Neural cell (in vitro differentiated cells): ENCODE measurements around the gene F12. TPM values are rescaled to one million over a fixed set of nuclear protein-coding genes. Genes with fewer than 3 reads are reported as not detected.

Source experiments
- H2AFZ ChIP-seq: fragments of 200-600, 300-800 bp; sonication (generic), shearing (Covaris generic); 2 replicates; pipeline ENCODE4 v1.6.0; 2014; ENCODE audit warnings: low read depth, mild to moderate bottlenecking, antibody characterized with exemption, low read length, moderate library complexity
- H3F3A ChIP-seq: fragments of 200-600 bp; shearing (Covaris generic); 2 replicates; pipeline ENCODE4 v1.6.1; 2016; ENCODE audit warnings: mild to moderate bottlenecking, moderate library complexity, mixed read lengths, antibody characterized with exemption, low read length; ENCODE audit not compliant: insufficient read depth, poor library complexity, severe bottlenecking
- H3K27ac ChIP-seq: fragments of 200-600, 300-800 bp; sonication (generic), shearing (Covaris generic); 2 replicates; pipeline ENCODE4 v1.5.1; 2014; ENCODE audit warnings: mild to moderate bottlenecking, low read length, moderate library complexity
- H3K27me3 ChIP-seq: fragments of 300-800, 200-600 bp; sonication (generic), shearing (Covaris generic); 2 replicates; pipeline ENCODE4 v1.6.0; 2014; ENCODE audit warnings: mild to moderate bottlenecking, low read depth, low read length, moderate library complexity; ENCODE audit not compliant: insufficient read depth
- H3K36me3 ChIP-seq: fragments of 300-800, 200-600 bp; sonication (generic), shearing (Covaris generic); 2 replicates; pipeline ENCODE4 v1.5.1; 2014; ENCODE audit warnings: mild to moderate bottlenecking, antibody characterized with exemption, low read length, moderate library complexity; ENCODE audit not compliant: insufficient read depth
- H3K4me2 ChIP-seq: fragments of 300-800, 200-600 bp; sonication (generic), shearing (Covaris generic); 2 replicates; pipeline ENCODE4 v1.6.0; 2014; ENCODE audit warnings: mild to moderate bottlenecking, low read length
- H3K4me3 ChIP-seq: fragments of 300-800, 200-600 bp; sonication (generic), shearing (Covaris generic); 2 replicates; pipeline ENCODE4 v1.5.1; 2014; ENCODE audit warnings: mild to moderate bottlenecking, low read length, moderate library complexity
- H3K79me2 ChIP-seq: fragments of 200-600 bp; shearing (Covaris generic); replicated peaks from 2 replicates; pipeline ENCODE4 v1.6.0; 2014; ENCODE audit warnings: mild to moderate bottlenecking, low read length, moderate library complexity; ENCODE audit not compliant: insufficient read depth
- H3K9ac ChIP-seq: fragments of 300-800, 200-600 bp; sonication (generic), shearing (Covaris generic); 2 replicates; pipeline ENCODE4 v1.6.1; 2016; ENCODE audit warnings: mild to moderate bottlenecking, low read length, mixed read lengths
- H3K9me2 ChIP-seq: fragments of 200-600 bp; shearing (Covaris generic); 2 replicates; pipeline ENCODE4 v1.6.1; 2016; ENCODE audit warnings: mild to moderate bottlenecking, low read length, mixed read lengths; ENCODE audit not compliant: insufficient read depth
- H3K9me3 ChIP-seq: fragments of 200-600, 300-800 bp; sonication (generic), shearing (Covaris generic); 2 replicates; pipeline ENCODE4 v1.6.1; 2016; ENCODE audit warnings: mild to moderate bottlenecking, mixed run types, low read length, moderate library complexity, mixed read lengths
- H4K20me1 ChIP-seq: fragments of 200-600 bp; shearing (Covaris generic); 2 replicates; pipeline ENCODE4 v1.6.1; 2016; ENCODE audit warnings: mild to moderate bottlenecking, mixed run types; ENCODE audit not compliant: insufficient read depth
- CTCF ChIP-seq: fragments of 450-650 bp; IDR thresholded peaks from 2 replicates; pipeline ENCODE4 v1.5.1; 2014; ENCODE audit warnings: antibody characterized with exemption, mild to moderate bottlenecking, moderate library complexity; ENCODE audit not compliant: poor library complexity, severe bottlenecking
- EP300 ChIP-seq: fragments of 450-650 bp; conservative IDR thresholded peaks from 2 replicates; pipeline ENCODE4 v1.6.1; 2014; ENCODE audit warnings: antibody characterized with exemption, mild to moderate bottlenecking, moderate library complexity; ENCODE audit not compliant: poor library complexity, severe bottlenecking
- EZH2 ChIP-seq: fragments of 200-600, 300-800 bp; shearing (Covaris generic), sonication (generic); IDR thresholded peaks from 2 replicates; pipeline ENCODE4 v1.6.1; 2014; ENCODE audit warnings: antibody characterized with exemption, low read length, borderline replicate concordance, mild to moderate bottlenecking; ENCODE audit not compliant: insufficient read depth, poor library complexity, severe bottlenecking
- MXI1 ChIP-seq: fragments of 450-650 bp; conservative IDR thresholded peaks from 2 replicates; pipeline ENCODE4 v1.6.1; 2014; ENCODE audit warnings: antibody characterized with exemption, mild to moderate bottlenecking; ENCODE audit not compliant: poor library complexity, severe bottlenecking
- POLR2AphosphoS5 ChIP-seq: IDR thresholded peaks from 2 replicates; pipeline ENCODE4 v1.6.1; 2012
- REST ChIP-seq: IDR thresholded peaks from 2 replicates; pipeline ENCODE4 v1.6.1; 2012; ENCODE audit warnings: borderline replicate concordance
- SMC3 ChIP-seq: fragments of 450-650 bp; conservative IDR thresholded peaks from 2 replicates; pipeline ENCODE4 v1.6.1; 2014; ENCODE audit warnings: antibody characterized with exemption, mild to moderate bottlenecking, moderate library complexity; ENCODE audit not compliant: poor library complexity
- TAF1 ChIP-seq: IDR thresholded peaks from 2 replicates; pipeline ENCODE4 v1.6.1; 2012; ENCODE audit warnings: low read depth
- polyA minus RNA-seq: library from RNA; depleted of rRNA, polyadenylated mRNA; stranded (reverse); fragments of >200 nt; gene quantifications from 2 replicates; pipeline ENCODE4 v1.2.3, GENCODE V29; 2014
- polyA plus RNA-seq: library from polyadenylated mRNA; depleted of rRNA; stranded (reverse); fragments of >200 nt; gene quantifications from 2 replicates; pipeline ENCODE4 v1.2.3, GENCODE V29; 2014

The F12 gene
- 1.4 and 7.8 TPM in 2 replicates for polyA plus RNA-seq
- polyA minus RNA-seq = 2.9 and 3.6 TPM in 2 replicates

GRCh38 chr5:177409043-177409801 is at the start of gene F12:
TSS of gene F12 (minus strand) at chr5:177409564. CDS start at chr5:177409527, 37 bp downstream.
- Histone ChIP-seq H3K9ac (no peak within 1 kb of the TSS), H3K9me3 (no peaks in the 10 kb centered on the region), H3K9me2 (no peaks in the 10 kb centered on the region), H4K20me1 (no peaks in the 10 kb centered on the region), H3F3A (no peaks in the 10 kb centered on the region), H3K27me3 (peaks cover 9% of the 10 kb centered on the region), H3K4me2 (no peak within 1 kb of the TSS), H3K4me3 (no peak within 1 kb of the TSS), H3K36me3 (no peaks in the 10 kb centered on the region), H2AFZ (no peak within 1 kb of the TSS), H3K27ac (no peak within 1 kb of the TSS), H3K79me2 (no peaks in the 10 kb centered on the region)
- TF ChIP-seq TAF1 (no peak), MXI1 (no peak), SMC3 (no peak), REST (no peak), EP300 (no peak), CTCF (no peak)

DNA sequence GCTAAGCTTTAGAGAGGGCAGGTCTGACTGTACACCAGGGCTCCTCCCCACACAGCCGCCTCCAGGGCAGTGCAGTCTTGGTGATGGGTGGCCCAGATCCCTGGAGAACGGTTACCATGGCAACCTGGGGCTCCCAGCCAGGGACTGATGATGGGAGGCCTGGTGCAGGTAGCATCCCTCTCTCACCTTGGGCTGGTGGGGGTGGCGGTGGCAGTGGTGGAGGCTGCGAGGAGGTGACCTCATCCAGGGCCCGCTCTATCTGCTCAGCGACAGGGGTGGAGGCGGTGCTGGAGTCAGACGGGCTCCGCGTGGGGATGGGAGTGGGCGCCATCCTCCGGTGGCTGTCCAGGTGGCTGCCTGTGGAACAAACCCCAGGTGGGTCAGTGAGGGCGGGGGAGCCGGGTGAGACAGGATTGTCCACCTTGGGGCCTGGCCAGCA is 49.6 kb upstream of the F12 start:
- Histone ChIP-seq H4K20me1 (peaks cover 24% of the 10 kb centered on the region), H3K4me2 (no peak overlapping the region), H2AFZ (no peak overlapping the region), H3K36me3 (peaks cover 9% of the 10 kb centered on the region), H3F3A (peaks cover 5% of the 10 kb centered on the region), H3K27ac (peak overlapping the region; percentile 90), H3K27me3 (no peaks in the 10 kb centered on the region), H3K9me2 (no peaks in the 10 kb centered on the region), H3K9ac (peak overlapping the region; percentile 67), H3K9me3 (no peaks in the 10 kb centered on the region), H3K4me3 (peak overlapping the region; percentile 72), H3K79me2 (peaks cover 14% of the 10 kb centered on the region)
- TF ChIP-seq EP300 (no peak), TAF1 (no peak), EZH2 (no peak), REST (no peak), POLR2AphosphoS5 (no peak), SMC3 (no peak)
